Esophagus muscularis mucosa (tissue), 3 donors: Measurements from ENCODE around the gene NCOA1.

Source experiments
- CTCF ChIP-seq, 3 experiments: fragments of 200-600 bp in 2 of 3; fragments of 450-650 bp in 1 of 3; sonication (generic) in 2 of 3; IDR thresholded peaks; one replicate each; pipeline ENCODE4 v1.5.1; 2017 to 2019; ENCODE audit warnings: antibody characterized with exemption in 3 of 3, mild to moderate bottlenecking in 2 of 3, moderate library complexity in 1 of 3
- POLR2A ChIP-seq: fragments of 450-650 bp; IDR thresholded peaks from one replicate; pipeline ENCODE4 v1.6.1; 2017; ENCODE audit warnings: antibody characterized with exemption, moderate library complexity, mild to moderate bottlenecking, low read depth
- POLR2AphosphoS5 ChIP-seq, 2 donors: sonication (generic); formaldehyde crosslinking; IDR thresholded peaks; one replicate each; pipeline ENCODE4 v1.6.1; 2017; ENCODE audit warnings: antibody characterized with exemption in 2 of 2

DNA sequence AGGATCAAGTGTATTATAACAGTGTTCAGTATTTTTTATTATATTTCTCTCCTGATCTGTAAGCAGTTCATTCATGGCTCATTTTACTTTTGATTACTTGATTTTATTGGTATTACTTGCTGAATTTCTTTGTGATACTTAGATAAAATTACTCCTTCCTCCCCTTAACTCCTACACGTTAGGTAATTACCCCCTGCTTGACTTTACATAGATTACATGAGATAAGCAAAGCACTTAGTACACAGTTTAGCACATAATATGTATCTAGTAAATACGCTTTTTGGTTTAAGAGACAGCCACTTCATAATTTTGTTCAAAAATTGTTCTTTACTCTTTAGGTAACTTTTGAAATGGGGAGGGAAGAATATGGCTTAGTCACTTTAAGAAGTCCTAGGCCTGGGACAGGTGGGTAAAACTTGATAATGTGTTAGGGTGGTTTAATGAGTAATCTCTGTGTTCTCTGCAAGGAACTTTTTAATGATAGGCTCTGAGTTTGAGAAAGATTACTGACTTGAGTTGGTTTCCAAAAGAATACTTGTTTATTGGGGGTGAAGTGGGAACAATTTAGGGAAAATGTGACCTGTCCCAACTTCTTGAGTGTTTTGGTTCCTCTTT, 80.9 kb downstream of the NCOA1 start:
- TF ChIP-seq CTCF (IDR thresholded peaks at IDR 0.05) (no peak), POLR2A (no peak), POLR2AphosphoS5 (IDR thresholded peaks at IDR 0.05) (no peak)
